EH (cell line): Measurements from ENCODE around the gene HMCN1.
A peak's percentile ranks its signal among the peaks of the same experiment; 100 is the strongest.
"Not testable (repeated sequence)": the region's sequence is repeated elsewhere in the genome, so short reads cannot be mapped to it uniquely, and the experiment has no call there.

Source experiments
- DNase-seq: peaks from one replicate; pipeline ENCODE4 v3.0.0-alpha.2; 2015; ENCODE audit warnings: low read depth

Gene HMCN1

DNA sequence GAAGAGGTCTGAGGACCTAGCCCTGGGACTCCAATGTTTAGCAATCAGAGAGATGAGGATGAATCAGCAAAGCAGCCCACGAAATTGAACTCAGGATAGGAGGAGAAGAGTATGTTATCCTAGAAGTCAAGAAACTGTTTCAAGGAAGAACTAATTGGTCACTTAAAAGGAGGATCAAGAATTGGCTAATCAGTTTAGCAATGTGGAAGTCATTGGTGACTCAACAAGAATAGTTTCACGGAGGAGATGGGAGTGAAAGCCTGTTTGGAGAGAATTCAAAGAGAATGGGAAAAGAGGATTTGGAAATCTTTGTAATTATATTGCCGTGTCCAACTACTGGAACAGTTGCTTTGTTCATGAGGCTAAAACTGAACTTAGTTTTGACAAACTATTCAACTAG lies 7.4 kb downstream of the HMCN1 start:
- peak; percentile 50 for DNase-seq

- no peak for DNase-seq
Observed at GRCh38 chr1:185742403-185742802, 8.2 kb downstream of the HMCN1 start.

DNA sequence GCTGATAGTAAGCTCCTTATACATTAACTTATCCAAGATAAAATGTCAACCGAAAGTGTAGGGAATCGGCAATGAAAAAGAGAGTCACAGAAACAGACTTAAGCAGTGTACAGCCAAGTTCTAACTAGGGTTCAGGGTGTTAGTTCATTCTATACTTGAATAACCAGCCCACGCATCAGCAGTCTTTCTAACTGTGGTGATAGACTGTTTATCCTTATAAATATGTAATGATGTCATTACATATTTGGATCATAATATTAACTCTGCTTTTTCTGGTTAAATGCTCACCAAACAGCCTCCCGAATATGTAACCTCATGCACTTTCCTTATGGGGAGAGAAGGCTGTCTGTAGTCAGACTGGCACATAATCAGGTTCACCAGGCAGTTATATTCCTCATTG lies 11.0 kb downstream of the HMCN1 start:
- no peak for DNase-seq

- DNase-seq: no peak
Observed at GRCh38 chr1:185759061-185759460, 24.9 kb downstream of the HMCN1 start.

GRCh38 chr1:185761841-185762240 lies 27.6 kb downstream of the HMCN1 start:
- no peak for DNase-seq

GRCh38 chr1:185767508-185768120 lies 33.4 kb downstream of the HMCN1 start:
- DNase-seq: peak; percentile 15

- no peak for DNase-seq
Observed at GRCh38 chr1:185768371-185768770, 34.2 kb downstream of the HMCN1 start.

- DNase-seq: no peak
Observed at GRCh38 chr1:185769136-185769535, 34.9 kb downstream of the HMCN1 start.

DNA sequence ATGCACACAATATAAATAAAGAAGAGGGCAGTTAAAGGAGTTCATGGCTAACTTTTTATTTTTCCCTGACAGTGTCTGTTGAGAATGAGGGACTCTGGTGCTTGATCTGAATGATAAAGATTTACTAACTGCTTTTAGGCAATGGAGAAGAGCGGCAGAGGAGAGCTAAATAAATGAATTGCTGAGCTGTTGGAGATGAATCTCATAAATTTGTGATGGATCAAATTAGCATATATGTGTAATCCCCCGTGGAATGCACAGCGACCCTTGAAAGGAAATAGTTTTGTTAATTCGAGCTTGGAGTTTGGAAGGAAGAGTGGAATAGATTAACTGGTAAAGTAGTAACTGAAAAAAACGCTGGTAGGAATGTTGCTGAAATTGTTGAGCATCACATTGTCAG lies 40.2 kb downstream of the HMCN1 start:
- DNase-seq: peak; percentile 40

DNA sequence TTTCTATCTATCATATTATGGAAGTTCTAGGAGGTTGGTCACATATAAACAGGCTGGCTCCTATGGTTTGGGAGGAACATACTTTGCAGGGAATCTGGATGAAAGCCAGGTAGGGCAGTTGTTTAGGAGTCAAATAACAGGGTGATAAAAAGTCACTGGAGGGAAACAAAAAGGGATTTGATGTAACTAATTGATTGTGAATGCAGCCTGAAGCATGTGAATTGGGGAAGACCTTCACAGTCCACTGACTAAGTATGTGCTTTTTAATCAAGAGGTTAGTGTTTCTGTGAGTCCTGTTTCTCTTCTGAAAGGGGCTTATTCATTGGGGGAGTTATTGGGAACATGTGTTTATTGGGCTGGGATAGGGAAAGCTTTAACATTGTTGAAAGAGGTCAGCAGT lies 41.3 kb downstream of the HMCN1 start:
- DNase-seq: peak; percentile 34

GRCh38 chr1:185776522-185776921 lies 42.3 kb downstream of the HMCN1 start:
- DNase-seq: peak; percentile 56

GRCh38 chr1:185783860-185784259 lies 49.7 kb downstream of the HMCN1 start:
- DNase-seq: not testable (repeated sequence)

GRCh38 chr1:185785586-185785985 lies 51.4 kb downstream of the HMCN1 start:
- no peak for DNase-seq

- peak; percentile 87 for DNase-seq
Observed at GRCh38 chr1:185786524-185786923, 52.3 kb downstream of the HMCN1 start.

- peak; percentile 30 for DNase-seq
Observed at GRCh38 chr1:185787238-185787637, 53.0 kb downstream of the HMCN1 start.

GRCh38 chr1:185788386-185788785 lies 54.2 kb downstream of the HMCN1 start:
- DNase-seq: no peak

GRCh38 chr1:185789501-185790193 lies 55.5 kb downstream of the HMCN1 start:
- peak; percentile 11 for DNase-seq

- peak; percentile 68 for DNase-seq
Observed at GRCh38 chr1:185790194-185790735, 56.1 kb downstream of the HMCN1 start.

- no peak for DNase-seq
Observed at GRCh38 chr1:185792040-185792439, 57.8 kb downstream of the HMCN1 start.

DNA sequence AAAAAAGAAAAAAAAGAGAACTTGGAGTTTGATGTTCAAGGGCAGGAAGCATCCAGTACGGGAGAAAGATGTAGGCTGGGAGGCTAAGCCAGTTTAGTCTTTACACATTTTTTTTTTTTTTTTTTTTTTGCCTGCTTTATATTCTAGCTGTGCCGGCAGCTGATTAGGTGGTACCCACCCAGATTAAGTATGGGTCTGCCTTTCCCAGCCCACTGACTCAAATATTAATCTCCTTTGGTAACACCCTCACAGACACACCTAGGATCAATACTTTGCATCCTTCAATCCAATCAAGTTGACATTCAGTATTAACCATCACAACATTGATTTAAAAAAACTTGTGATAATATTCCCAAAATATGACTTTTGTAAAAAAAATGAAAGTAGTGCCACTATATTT lies 60.3 kb downstream of the HMCN1 start:
- DNase-seq: not testable (repeated sequence)

- peak; percentile 83 for DNase-seq
Observed at GRCh38 chr1:185795181-185795580, 61.0 kb downstream of the HMCN1 start.

GRCh38 chr1:185798505-185798904 lies 64.3 kb downstream of the HMCN1 start:
- no peak for DNase-seq

DNA sequence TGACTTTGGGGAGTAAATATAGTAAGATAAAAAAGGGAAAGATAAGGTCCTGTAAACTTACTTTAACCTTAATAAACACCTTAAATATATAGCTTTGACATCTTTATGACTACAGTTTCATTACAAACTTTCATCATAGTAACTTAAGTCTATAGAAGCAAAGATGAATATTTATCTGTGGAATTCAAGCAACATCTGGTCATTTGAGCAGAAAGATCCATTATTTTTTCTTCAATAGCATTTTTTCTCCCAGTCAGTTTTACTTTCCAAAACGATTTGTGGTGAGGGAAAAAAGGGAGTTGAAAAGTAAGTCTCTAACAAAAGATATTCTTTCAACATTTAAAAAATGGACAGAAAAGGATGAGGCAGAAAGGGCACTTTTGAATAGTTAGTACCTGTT lies 69.0 kb downstream of the HMCN1 start:
- no peak for DNase-seq

DNA sequence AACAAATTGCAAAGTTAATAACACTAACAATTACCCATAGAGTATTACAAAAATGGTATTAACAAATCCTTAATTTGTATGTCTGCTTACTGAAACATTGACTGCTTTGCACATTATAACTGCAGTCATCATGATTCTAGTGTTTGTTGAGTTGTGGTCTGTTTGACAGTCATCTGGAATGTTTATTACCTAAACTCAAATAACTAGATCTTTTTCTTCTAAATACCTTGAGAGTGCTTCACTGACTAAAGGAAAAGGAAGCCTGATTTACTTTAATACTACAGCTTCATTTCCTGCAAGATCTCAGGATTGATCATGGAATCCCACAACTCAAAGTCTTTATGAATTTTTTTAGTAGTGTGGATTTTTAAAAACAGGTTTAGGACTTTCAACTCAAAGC lies 70.0 kb downstream of the HMCN1 start:
- DNase-seq: peak; percentile 54
